HEK293T (cell line): ENCODE measurements around the gene TTLL13.

ENCODE experiments used
- CTCF ChIA-PET: fragments of 350-600 bp; formaldehyde crosslinking; extraction: SDS; loops from one replicate; lab custom pipeline; 2021; ENCODE audit warnings: antibody characterized with exemption, inconsistent platforms; lab: Yijun Ruan, JAX
- POLR2A ChIA-PET: fragments of 350-600 bp; formaldehyde crosslinking; extraction: SDS; loops from one replicate; lab custom pipeline; 2020; ENCODE audit warnings: antibody characterized with exemption, inconsistent platforms; lab: Yijun Ruan, JAX
- DNase-seq: peaks from one replicate; pipeline ENCODE4 v3.0.0; 2012; ENCODE audit warnings: mixed read lengths; ENCODE audit errors: extremely low spot score
- ARNT ChIP-seq: fragments of 450-650 bp; IDR thresholded peaks from 2 replicates; pipeline ENCODE4 v1.6.1; 2017; ENCODE audit warnings: mild to moderate bottlenecking
- BHLHE40 ChIP-seq: fragments of 450-650 bp; IDR thresholded peaks from 2 replicates; pipeline ENCODE4 v1.6.1; 2016; ENCODE audit warnings: mild to moderate bottlenecking, moderate library complexity, borderline replicate concordance
- ELF4 ChIP-seq: fragments of 450-650 bp; IDR thresholded peaks from 2 replicates; pipeline ENCODE4 v1.6.1; 2017; ENCODE audit warnings: antibody characterized with exemption
- FOXA1 ChIP-seq: fragments of 450-650 bp; IDR thresholded peaks from 2 replicates; pipeline ENCODE4 v1.6.1; 2016; ENCODE audit warnings: mild to moderate bottlenecking
- FOXK2 ChIP-seq: fragments of 450-650 bp; IDR thresholded peaks from 2 replicates; pipeline ENCODE4 v1.6.1; 2016; ENCODE audit warnings: mild to moderate bottlenecking
- FOXM1 ChIP-seq: fragments of 450-650 bp; IDR thresholded peaks from 2 replicates; pipeline ENCODE4 v1.6.1; 2017; ENCODE audit warnings: mild to moderate bottlenecking, borderline replicate concordance
- L3MBTL2 ChIP-seq: fragments of 450-650 bp; conservative IDR thresholded peaks from 2 replicates; pipeline ENCODE4 v1.6.1; 2016; ENCODE audit warnings: mild to moderate bottlenecking
- NFRKB ChIP-seq: fragments of 450-650 bp; IDR thresholded peaks from 2 replicates; pipeline ENCODE4 v1.6.1; 2016; ENCODE audit warnings: mild to moderate bottlenecking, moderate library complexity
- PKNOX1 ChIP-seq: fragments of 450-650 bp; IDR thresholded peaks from 2 replicates; pipeline ENCODE4 v1.6.1; 2016
- SP1 ChIP-seq: fragments of 450-650 bp; IDR thresholded peaks from 2 replicates; pipeline ENCODE4 v1.6.1; 2017
- SUZ12 ChIP-seq: fragments of 450-650 bp; IDR thresholded peaks from 2 replicates; pipeline ENCODE4 v1.6.1; 2016; ENCODE audit warnings: mild to moderate bottlenecking
- TARDBP ChIP-seq: fragments of 450-650 bp; IDR thresholded peaks from 2 replicates; pipeline ENCODE4 v1.6.1; 2016

TTLL13 gene

GRCh38 chr15:90306560-90306959, 57.2 kb downstream of the TTLL13 start:
- ChIA-PET POLR2A (interaction anchor here (1.1 kb wide), 1 partner anchor 13 kb away, joined by 3 read pairs; no protein-coding TSS in a partner anchor), CTCF (interaction anchor here (0.6 to 1.2 kb wide), 4 partner anchors 13 to 311 kb away, joined by 3 to 8 read pairs (median 5); partner anchors contain the start of gene ZNF774)
- TF ChIP-seq BHLHE40, result no peak
- no peak for TF ChIP-seq SP1
- no peak for DNase-seq

- CTCF ChIA-PET, result interaction anchor here (0.6 to 1.2 kb wide), 2 partner anchors 15 to 174 kb away, joined by 3 to 8 read pairs; no protein-coding TSS in a partner anchor
Measured at GRCh38 chr15:90307661-90308060, 58.3 kb downstream of the TTLL13 start.

GRCh38 chr15:90309020-90309419, 59.7 kb downstream of the TTLL13 start:
- no peak for DNase-seq
- ChIA-PET CTCF (interaction anchor here (1.9 kb wide), 1 partner anchor 8 kb away, joined by 9 read pairs; no protein-coding TSS in a partner anchor), POLR2A (no interaction called here)
- TF ChIP-seq SP1 (no peak), FOXK2 (no peak), SUZ12 (no peak), NFRKB (no peak), ARNT (no peak), BHLHE40 (no peak), TARDBP (no peak), ELF4 (no peak)

More at GRCh38 chr15:90307661-90308060, 58.3 kb downstream of the TTLL13 start:
- DNase-seq, result no peak
- no peak for TF ChIP-seq FOXA1
- no peak for TF ChIP-seq PKNOX1
- TF ChIP-seq ELF4, result no peak
- no peak for TF ChIP-seq L3MBTL2
- TF ChIP-seq FOXM1, result no peak
- no peak for TF ChIP-seq ARNT
- POLR2A ChIA-PET, result no interaction called here
